ENCODE measurements around the gene OTOP3.

- no peak for TF ChIP-seq GATA2 (IDR thresholded peaks at IDR 0.05; ENCODE audit: low read depth, low read length)
- TF ChIP-seq GATA3 (IDR thresholded peaks at IDR 0.05; ENCODE audit: low read depth, low read length), result no peak
These were observed 11.3 kb upstream of the OTOP3 start, which contains the start of gene OTOP2 for GRCh38 chr17:74924250-74924948.

Data from SH-SY5Y (cell line).